ENCODE results near the gene LY86.

The LY86 gene

GRCh38 chr6:6591778-6592465, 3.4 kb downstream of the LY86 start:
- TF ChIP-seq CTCF (IDR thresholded peaks at IDR 0.05) = no peak

- no peak for TF ChIP-seq CTCF (IDR thresholded peaks at IDR 0.05)
Observed at GRCh38 chr6:6592826-6593475, 4.4 kb downstream of the LY86 start.

GRCh38 chr6:6593867-6594468, 5.4 kb downstream of the LY86 start:
- no peak for TF ChIP-seq CTCF (IDR thresholded peaks at IDR 0.05)

GRCh38 chr6:6595025-6595424, 6.5 kb downstream of the LY86 start:
- TF ChIP-seq CTCF (IDR thresholded peaks at IDR 0.05) = no peak

- no peak for TF ChIP-seq CTCF (IDR thresholded peaks at IDR 0.05)
Observed at GRCh38 chr6:6595952-6596351, 7.4 kb downstream of the LY86 start.

- TF ChIP-seq CTCF (IDR thresholded peaks at IDR 0.05) = no peak
Observed at GRCh38 chr6:6596529-6597328, 8.2 kb downstream of the LY86 start.

- TF ChIP-seq CTCF (IDR thresholded peaks at IDR 0.05) = no peak
Observed at GRCh38 chr6:6597682-6598081, 9.2 kb downstream of the LY86 start.
